Astrocyte of the spinal cord (primary cell): ENCODE data around the gene BMI1.

Source experiments
- DNase-seq: peaks from one replicate; pipeline ENCODE4 v3.0.0; 2011; ENCODE audit warnings: low read depth, low spot score
- H3K4me3 ChIP-seq: 2 replicates; pipeline ENCODE4 v1.5.1; 2011; ENCODE audit warnings: low read depth, mild to moderate bottlenecking, low read length, moderate library complexity
- in situ Hi-C: cut with HindIII; loops from 2 replicates; pipeline ENCODE4 v1.10.0; 2017; ENCODE audit warnings: low sequenced_read_pairs
- TF ChIP-seq, protein P1 (sequence below): IDR thresholded peaks from 2 replicates; pipeline ENCODE4 v1.5.1; 2012; ENCODE audit warnings: low read depth, mild to moderate bottlenecking, low read length, inconsistent platforms

BMI1 gene

DNA sequence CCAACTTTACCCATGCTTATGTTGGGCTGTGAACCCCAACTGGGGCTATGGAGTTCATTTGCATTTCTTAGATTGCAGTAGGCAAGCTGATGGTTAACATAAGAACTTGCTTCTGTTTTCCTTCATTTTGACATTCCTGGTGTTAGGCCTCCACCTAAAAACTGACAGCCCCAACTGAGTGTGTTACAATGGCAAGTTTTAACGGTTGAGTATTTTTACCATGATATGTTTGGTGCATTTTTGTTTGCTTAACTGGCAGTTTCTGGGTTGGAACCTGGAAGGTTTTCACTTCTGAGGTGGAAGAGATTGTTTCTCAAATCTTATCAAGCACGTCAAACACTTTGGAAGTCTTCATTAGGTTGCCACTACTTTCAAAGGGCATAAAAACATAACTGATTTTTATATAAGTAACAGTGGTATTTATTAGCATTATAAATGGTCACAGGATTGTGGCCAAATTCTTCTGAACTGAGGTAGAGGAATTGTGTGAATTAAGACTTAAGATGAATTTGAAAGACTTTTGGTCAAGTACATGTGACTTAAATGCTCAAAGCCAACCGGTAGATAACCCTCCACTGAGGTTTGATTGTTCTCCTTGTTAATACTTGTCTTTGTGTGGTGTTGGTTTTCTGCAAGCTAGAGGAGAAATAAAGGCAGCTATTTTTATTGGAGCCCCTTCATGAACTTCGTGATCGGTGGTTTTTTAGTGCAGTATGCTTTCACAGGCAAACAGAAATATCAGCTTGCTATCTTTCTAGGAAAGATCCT, 2.8 kb downstream of the BMI1 start:
- in situ Hi-C loops, result no loop called here
- no peak for DNase-seq
- TF ChIP-seq, protein P1, sequence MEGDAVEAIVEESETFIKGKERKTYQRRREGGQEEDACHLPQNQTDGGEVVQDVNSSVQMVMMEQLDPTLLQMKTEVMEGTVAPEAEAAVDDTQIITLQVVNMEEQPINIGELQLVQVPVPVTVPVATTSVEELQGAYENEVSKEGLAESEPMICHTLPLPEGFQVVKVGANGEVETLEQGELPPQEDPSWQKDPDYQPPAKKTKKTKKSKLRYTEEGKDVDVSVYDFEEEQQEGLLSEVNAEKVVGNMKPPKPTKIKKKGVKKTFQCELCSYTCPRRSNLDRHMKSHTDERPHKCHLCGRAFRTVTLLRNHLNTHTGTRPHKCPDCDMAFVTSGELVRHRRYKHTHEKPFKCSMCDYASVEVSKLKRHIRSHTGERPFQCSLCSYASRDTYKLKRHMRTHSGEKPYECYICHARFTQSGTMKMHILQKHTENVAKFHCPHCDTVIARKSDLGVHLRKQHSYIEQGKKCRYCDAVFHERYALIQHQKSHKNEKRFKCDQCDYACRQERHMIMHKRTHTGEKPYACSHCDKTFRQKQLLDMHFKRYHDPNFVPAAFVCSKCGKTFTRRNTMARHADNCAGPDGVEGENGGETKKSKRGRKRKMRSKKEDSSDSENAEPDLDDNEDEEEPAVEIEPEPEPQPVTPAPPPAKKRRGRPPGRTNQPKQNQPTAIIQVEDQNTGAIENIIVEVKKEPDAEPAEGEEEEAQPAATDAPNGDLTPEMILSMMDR, result no peak
- no peak overlapping the region for H3K4me3 ChIP-seq

DNA sequence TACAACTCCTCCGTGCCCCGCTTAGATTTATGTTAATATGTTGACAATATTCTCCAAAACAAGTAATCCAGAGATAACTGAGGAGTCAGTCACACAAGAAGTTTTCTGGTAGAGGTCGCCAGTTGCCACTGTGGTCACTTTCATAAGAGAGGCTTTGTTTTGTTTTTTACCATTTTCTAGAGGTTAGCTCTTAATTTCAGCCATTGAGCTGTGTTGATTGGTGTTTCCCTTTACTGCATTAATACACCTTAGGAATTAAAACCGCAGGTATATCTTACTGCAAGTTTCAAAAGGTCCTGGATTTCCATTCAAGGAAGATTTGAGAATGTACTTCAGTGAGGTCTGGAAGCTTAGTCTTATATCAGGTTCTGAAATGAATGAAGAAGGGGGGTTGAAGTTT, 3.5 kb downstream of the BMI1 start:
- in situ Hi-C loops, result no loop called here
- TF ChIP-seq, protein P1, result no peak
- H3K4me3 ChIP-seq, result no peak overlapping the region
- DNase-seq, result no peak

DNA sequence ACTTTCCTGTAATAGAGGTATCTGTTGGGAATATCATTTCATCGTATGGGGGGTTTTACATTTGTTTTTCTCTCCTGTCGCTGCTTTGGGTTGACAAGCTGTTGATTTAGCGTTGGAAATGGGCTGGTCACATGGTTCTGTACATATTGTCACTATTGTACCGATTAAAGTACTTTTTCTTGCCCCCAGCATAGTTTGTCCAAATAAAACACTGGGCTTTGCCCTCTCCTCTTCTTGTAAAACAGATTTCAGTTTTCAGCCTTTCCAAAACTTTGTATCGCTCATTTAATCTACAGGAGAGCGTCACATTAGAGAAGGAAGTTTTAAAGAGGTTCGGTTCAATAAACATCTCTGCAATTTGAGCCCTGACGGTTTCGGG, 4.0 kb downstream of the BMI1 start:
- TF ChIP-seq, protein P1, result no peak
- DNase-seq, result no peak
- in situ Hi-C loops, result no loop called here
- peak overlapping the region; percentile 55 for H3K4me3 ChIP-seq

DNA sequence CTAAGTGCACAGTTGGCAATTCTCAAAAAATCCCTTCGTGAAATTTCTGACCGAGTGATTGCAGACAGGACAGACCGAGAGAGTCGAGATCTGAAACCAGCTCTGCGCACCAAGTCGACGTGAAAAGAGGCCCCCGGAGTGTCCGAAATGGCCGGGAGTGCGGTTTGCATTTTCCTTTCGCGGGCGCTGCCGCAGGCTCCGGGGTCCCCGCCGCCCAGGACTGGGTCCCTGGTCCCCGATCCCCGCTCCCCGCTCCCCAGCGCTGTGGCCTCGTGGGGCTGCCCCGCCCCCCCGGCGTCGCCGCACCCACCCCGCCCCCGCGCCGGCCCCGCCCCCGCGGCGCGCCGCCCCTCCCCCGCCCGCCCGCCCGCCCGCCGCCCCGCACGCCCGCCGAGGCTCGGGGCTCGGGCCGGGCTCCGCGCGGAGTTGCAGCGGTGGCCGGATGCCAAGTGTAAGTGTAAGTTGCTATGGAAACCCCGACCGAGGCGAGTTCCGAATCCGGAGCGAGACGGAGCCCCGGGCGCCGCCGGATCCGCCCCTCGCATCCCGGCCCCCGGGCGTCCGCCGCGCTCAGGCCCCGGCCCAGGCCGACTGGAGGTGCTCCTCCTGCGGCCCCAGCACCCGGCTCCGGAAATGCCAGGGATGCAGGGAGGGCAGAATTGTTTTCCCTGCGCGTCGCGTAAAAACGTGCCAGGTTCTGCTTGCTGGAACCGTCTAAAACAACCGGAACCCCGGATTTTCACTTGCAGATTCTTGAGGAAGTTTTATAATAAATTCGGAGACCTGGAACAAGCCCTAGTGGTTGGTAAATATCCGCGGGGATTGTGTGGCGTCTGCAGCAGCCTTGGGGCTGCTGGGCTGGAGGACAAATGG, 4.6 kb downstream of the BMI1 start:
- TF ChIP-seq, protein P1, result no peak
- peak overlapping the region; percentile 55 for H3K4me3 ChIP-seq
- in situ Hi-C loops, result no loop called here
- DNase-seq, result peak; percentile 56

DNA sequence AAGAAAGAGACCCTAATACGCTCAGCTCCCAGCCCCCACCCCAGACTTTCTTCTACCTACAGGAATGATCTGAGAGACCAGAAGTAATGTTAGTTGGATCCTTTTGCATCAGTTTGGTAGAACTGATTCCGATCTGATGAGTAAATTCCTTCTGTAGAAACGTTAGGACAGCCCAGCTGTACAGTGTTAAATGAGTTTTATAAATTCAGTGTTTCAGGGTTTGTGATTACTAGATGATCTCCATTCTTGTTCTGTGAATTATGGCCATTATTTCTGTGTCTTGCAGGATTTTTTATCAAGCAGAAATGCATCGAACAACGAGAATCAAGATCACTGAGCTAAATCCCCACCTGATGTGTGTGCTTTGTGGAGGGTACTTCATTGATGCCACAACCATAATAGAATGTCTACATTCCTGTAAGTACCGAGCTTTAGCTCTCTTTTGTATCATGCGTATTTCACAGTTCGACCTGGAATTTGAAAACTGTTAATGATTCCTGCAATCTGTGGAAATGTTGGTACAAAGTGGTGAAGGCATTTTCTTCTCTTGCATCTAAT, 5.3 kb downstream of the BMI1 start:
- no peak for DNase-seq
- peak overlapping the region; percentile 55 for H3K4me3 ChIP-seq
- in situ Hi-C loops, result no loop called here
- TF ChIP-seq, protein P1, result no peak

DNA sequence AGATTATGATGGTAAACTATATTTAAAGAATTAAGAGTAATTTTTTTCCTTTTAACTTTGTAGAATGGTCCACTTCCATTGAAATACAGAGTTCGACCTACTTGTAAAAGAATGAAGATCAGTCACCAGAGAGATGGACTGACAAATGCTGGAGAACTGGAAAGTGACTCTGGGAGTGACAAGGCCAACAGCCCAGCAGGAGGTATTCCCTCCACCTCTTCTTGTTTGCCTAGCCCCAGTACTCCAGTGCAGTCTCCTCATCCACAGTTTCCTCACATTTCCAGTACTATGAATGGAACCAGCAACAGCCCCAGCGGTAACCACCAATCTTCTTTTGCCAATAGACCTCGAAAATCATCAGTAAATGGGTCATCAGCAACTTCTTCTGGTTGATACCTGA, 8.3 kb downstream of the BMI1 start:
- TF ChIP-seq, protein P1, result no peak
- no peak for DNase-seq
- in situ Hi-C loops, result no loop called here
- no peak overlapping the region for H3K4me3 ChIP-seq
